NCI-H146 treated with DMSO at 0.1 percent for 48 hours (cell line): ENCODE measurements around the gene FOXO6.
A peak's percentile ranks its signal among the peaks of the same experiment; 100 is the strongest.

ENCODE experiments used
- DNase-seq: peaks from one replicate; lab custom pipeline; 2025; ENCODE audit not compliant: unreplicated experiment; lab: John Stamatoyannopoulos, UW

The FOXO6 gene

GRCh38 chr1:41349361-41350054, 11.7 kb upstream of the FOXO6 start:
- DNase-seq, result no peak

- DNase-seq, result no peak
Measured at GRCh38 chr1:41350055-41350378, 11.2 kb upstream of the FOXO6 start.

GRCh38 chr1:41351262-41352151, 9.7 kb upstream of the FOXO6 start:
- DNase-seq, result no peak

- DNase-seq, result no peak
Measured at GRCh38 chr1:41353744-41354143, 7.5 kb upstream of the FOXO6 start.

GRCh38 chr1:41354956-41355355, 6.3 kb upstream of the FOXO6 start:
- no peak for DNase-seq

- DNase-seq, result no peak
Measured at GRCh38 chr1:41355356-41355755, 5.9 kb upstream of the FOXO6 start.

- no peak for DNase-seq
Measured at GRCh38 chr1:41355761-41356160, 5.5 kb upstream of the FOXO6 start.

GRCh38 chr1:41356752-41357151, 4.5 kb upstream of the FOXO6 start:
- no peak for DNase-seq

GRCh38 chr1:41357451-41358101, 3.7 kb upstream of the FOXO6 start:
- DNase-seq, result no peak

- DNase-seq, result no peak
Measured at GRCh38 chr1:41358131-41359021, 2.9 kb upstream of the FOXO6 start.

- DNase-seq, result no peak
Measured at GRCh38 chr1:41359211-41360073, 1.8 kb upstream of the FOXO6 start.

- DNase-seq, result peak; percentile 40
Measured at GRCh38 chr1:41360074-41360785, 1.0 kb upstream of the FOXO6 start.

GRCh38 chr1:41361495-41362356, 492 bp downstream of the FOXO6 start:
- no peak for DNase-seq

GRCh38 chr1:41362357-41362721, 1.1 kb downstream of the FOXO6 start:
- no peak for DNase-seq

GRCh38 chr1:41362749-41363590, 1.7 kb downstream of the FOXO6 start:
- DNase-seq, result no peak

GRCh38 chr1:41363591-41364320, 2.5 kb downstream of the FOXO6 start:
- no peak for DNase-seq
